Esophagus squamous epithelium (tissue), 4 donors: ENCODE data around the gene CSPG4.
"Not testable (repeated sequence)": the region's sequence is repeated elsewhere in the genome, so short reads cannot be mapped to it uniquely, and the experiment has no call there.

ENCODE experiments used
- CTCF ChIP-seq, 6 experiments: fragments of 450-650 bp in 4 of 6; fragments of 200-600 bp in 2 of 6; sonication (generic) in 2 of 6; IDR thresholded peaks; one replicate each; pipeline ENCODE4 v1.5.1; 2016 to 2019; ENCODE audit warnings: antibody characterized with exemption in 6 of 6, mild to moderate bottlenecking in 4 of 6, moderate library complexity in 4 of 6
- POLR2A ChIP-seq, 4 donors: fragments of 450-650 bp; IDR thresholded peaks; one replicate each; pipeline ENCODE4 v1.6.1; 2017; ENCODE audit warnings: antibody characterized with exemption in 4 of 4, mild to moderate bottlenecking in 4 of 4, moderate library complexity in 3 of 4

- not testable (repeated sequence) for TF ChIP-seq POLR2A, CTCF (IDR thresholded peaks at IDR 0.05)
Measured at GRCh38 chr15:75715312-75715832, 2.7 kb upstream of the CSPG4 start.
